SJSA1 (cell line): ENCODE data around the gene INVS. TPM values are rescaled to one million over a fixed set of nuclear protein-coding genes. Genes with fewer than 3 reads are reported as not detected.
"Not testable (repeated sequence)": the region's sequence is repeated elsewhere in the genome, so short reads cannot be mapped to it uniquely, and the experiment has no call there.

Experiments used
- DNase-seq, 2 experiments: peaks; one replicate each; pipeline ENCODE4 v3.0.0-alpha.2; 2015 to 2020; ENCODE audit warnings: low spot score in 2 of 2, low read depth in 1 of 2
- H3K27ac ChIP-seq: fragments of 250-450 bp; sonication (Bioruptor Pico); 2 replicates; pipeline ENCODE4 v1.5.1; 2020; ENCODE audit warnings: mild to moderate bottlenecking, moderate library complexity
- H3K27me3 ChIP-seq: fragments of 250-450 bp; sonication (Bioruptor Pico); replicated peaks from 2 replicates; pipeline ENCODE4 v1.5.1; 2020; ENCODE audit warnings: mild to moderate bottlenecking, moderate library complexity
- H3K36me3 ChIP-seq: fragments of 250-450 bp; sonication (Bioruptor Pico); 2 replicates; pipeline ENCODE4 v1.5.1; 2020; ENCODE audit warnings: mild to moderate bottlenecking
- H3K4me1 ChIP-seq: fragments of 250-450 bp; sonication (Bioruptor Pico); replicated peaks from 2 replicates; pipeline ENCODE4 v1.6.1; 2021; ENCODE audit warnings: mild to moderate bottlenecking
- H3K4me3 ChIP-seq: fragments of 250-450 bp; sonication (Bioruptor Pico); 2 replicates; pipeline ENCODE4 v1.5.1; 2020; ENCODE audit warnings: mild to moderate bottlenecking
- H3K9me3 ChIP-seq: fragments of 250-450 bp; sonication (Bioruptor Pico); replicated peaks from 2 replicates; pipeline ENCODE4 v1.5.1; 2020; ENCODE audit warnings: mild to moderate bottlenecking
- total RNA-seq: library from RNA; depleted of rRNA; stranded (reverse); fragments of >200 nt; shearing (Covaris generic); gene quantifications from 2 replicates; pipeline ENCODE4 v1.2.3, GENCODE V29; 2014

The INVS gene
- total RNA-seq, 1 experiment from 2014 or later: 18.4 TPM

- Histone ChIP-seq H3K27ac (no peak overlapping the region), H3K9me3 (no peaks in the 10 kb centered on the region), H3K4me1 (no peaks in the 10 kb centered on the region), H3K36me3 (no peaks in the 10 kb centered on the region), H3K4me3 (no peak overlapping the region), H3K27me3 (no peaks in the 10 kb centered on the region)
- no peak for DNase-seq
Measured at GRCh38 chr9:100117316-100117715, 18.3 kb downstream of the INVS start.

- Histone ChIP-seq H3K4me3 (no peak overlapping the region), H3K9me3 (no peaks in the 10 kb centered on the region), H3K27me3 (no peaks in the 10 kb centered on the region), H3K4me1 (no peaks in the 10 kb centered on the region), H3K27ac (no peak overlapping the region), H3K36me3 (no peaks in the 10 kb centered on the region)
- no peak for DNase-seq
Measured at GRCh38 chr9:100120286-100120685, 21.2 kb downstream of the INVS start.

- Histone ChIP-seq H3K9me3 (no peaks in the 10 kb centered on the region), H3K27ac (no peak overlapping the region), H3K36me3 (no peaks in the 10 kb centered on the region), H3K4me3 (no peak overlapping the region), H3K4me1 (no peaks in the 10 kb centered on the region), H3K27me3 (no peaks in the 10 kb centered on the region)
- DNase-seq: no peak
Measured at GRCh38 chr9:100125236-100125635, 26.2 kb downstream of the INVS start.

GRCh38 chr9:100125910-100126309 is 26.9 kb downstream of the INVS start:
- H3K4me1 ChIP-seq: no peaks in the 10 kb centered on the region
- H3K27me3 ChIP-seq: no peaks in the 10 kb centered on the region
- no peaks in the 10 kb centered on the region for H3K36me3 ChIP-seq
- H3K4me3 ChIP-seq: no peak overlapping the region
- DNase-seq: no peak
- H3K9me3 ChIP-seq: no peaks in the 10 kb centered on the region
- H3K27ac ChIP-seq: no peak overlapping the region

- Histone ChIP-seq H3K4me3 (no peak overlapping the region), H3K36me3 (no peaks in the 10 kb centered on the region), H3K4me1 (no peaks in the 10 kb centered on the region), H3K27me3 (no peaks in the 10 kb centered on the region), H3K9me3 (no peaks in the 10 kb centered on the region), H3K27ac (no peak overlapping the region)
- no peak for DNase-seq
Measured at GRCh38 chr9:100126423-100126822, 27.4 kb downstream of the INVS start.

GRCh38 chr9:100129772-100130171 is 30.7 kb downstream of the INVS start:
- Histone ChIP-seq H3K27me3 (no peaks in the 10 kb centered on the region), H3K4me3 (no peak overlapping the region), H3K36me3 (peaks cover 3% of the 10 kb centered on the region; the same call in 1 of the 2 replicates), H3K27ac (no peak overlapping the region), H3K9me3 (no peaks in the 10 kb centered on the region), H3K4me1 (no peaks in the 10 kb centered on the region)
- DNase-seq: no peak

GRCh38 chr9:100131216-100131615 is 32.2 kb downstream of the INVS start:
- no peaks in the 10 kb centered on the region for H3K27me3 ChIP-seq
- H3K36me3 ChIP-seq: peaks cover 3% of the 10 kb centered on the region; the same call in 1 of the 2 replicates
- H3K4me1 ChIP-seq: no peaks in the 10 kb centered on the region
- no peak for DNase-seq
- H3K27ac ChIP-seq: no peak overlapping the region
- no peaks in the 10 kb centered on the region for H3K9me3 ChIP-seq
- no peak overlapping the region for H3K4me3 ChIP-seq

GRCh38 chr9:100131875-100132430 is 32.9 kb downstream of the INVS start:
- peaks cover 3% of the 10 kb centered on the region; the same call in 1 of the 2 replicates for H3K36me3 ChIP-seq
- no peaks in the 10 kb centered on the region for H3K4me1 ChIP-seq
- H3K9me3 ChIP-seq: no peaks in the 10 kb centered on the region
- DNase-seq: no peak
- no peak overlapping the region for H3K27ac ChIP-seq
- no peak overlapping the region for H3K4me3 ChIP-seq
- H3K27me3 ChIP-seq: no peaks in the 10 kb centered on the region

- no peak overlapping the region for H3K27ac ChIP-seq
- no peaks in the 10 kb centered on the region for H3K4me1 ChIP-seq
- no peak overlapping the region for H3K4me3 ChIP-seq
- DNase-seq: no peak
- no peaks in the 10 kb centered on the region for H3K27me3 ChIP-seq
- no peaks in the 10 kb centered on the region for H3K9me3 ChIP-seq
- H3K36me3 ChIP-seq: peaks cover 3% of the 10 kb centered on the region; the same call in 1 of the 2 replicates
Measured at GRCh38 chr9:100134731-100135130, 35.7 kb downstream of the INVS start.

- DNase-seq, H3K4me1 ChIP-seq, H3K36me3 ChIP-seq, H3K27me3 ChIP-seq, H3K27ac ChIP-seq, H3K4me3 ChIP-seq, H3K9me3 ChIP-seq: not testable (repeated sequence)
Measured at GRCh38 chr9:100136799-100137198, 37.8 kb downstream of the INVS start.

- DNase-seq, H3K36me3 ChIP-seq, H3K27ac ChIP-seq, H3K4me3 ChIP-seq, H3K27me3 ChIP-seq, H3K4me1 ChIP-seq, H3K9me3 ChIP-seq: not testable (repeated sequence)
Measured at GRCh38 chr9:100140303-100140702, 41.3 kb downstream of the INVS start.

- H3K4me1 ChIP-seq, H3K36me3 ChIP-seq, H3K4me3 ChIP-seq, H3K27me3 ChIP-seq, H3K9me3 ChIP-seq, DNase-seq, H3K27ac ChIP-seq: not testable (repeated sequence)
Measured at GRCh38 chr9:100141862-100142261, 42.8 kb downstream of the INVS start.

- not testable (repeated sequence) for H3K27me3 ChIP-seq, H3K27ac ChIP-seq, DNase-seq, H3K36me3 ChIP-seq, H3K9me3 ChIP-seq, H3K4me1 ChIP-seq, H3K4me3 ChIP-seq
Measured at GRCh38 chr9:100145167-100145934, 46.3 kb downstream of the INVS start.

GRCh38 chr9:100145976-100146375 is 46.9 kb downstream of the INVS start:
- H3K27ac ChIP-seq, H3K27me3 ChIP-seq, H3K4me1 ChIP-seq, DNase-seq, H3K4me3 ChIP-seq, H3K9me3 ChIP-seq, H3K36me3 ChIP-seq: not testable (repeated sequence)
